GM12875 (cell line): ENCODE data around the gene AQP2.

Experiments
- H3K4me3 ChIP-seq: one replicate; pipeline ENCODE4 v1.5.1; 2011; ENCODE audit warnings: low read depth, low read length, control low read depth
- TF ChIP-seq, protein P1 (sequence below): IDR thresholded peaks from 2 replicates; pipeline ENCODE4 v1.5.1; 2011; ENCODE audit warnings: low read depth, mild to moderate bottlenecking, control low read depth, inconsistent platforms, low read length, moderate library complexity, borderline replicate concordance; ENCODE audit not compliant: insufficient read depth

The AQP2 gene

DNA sequence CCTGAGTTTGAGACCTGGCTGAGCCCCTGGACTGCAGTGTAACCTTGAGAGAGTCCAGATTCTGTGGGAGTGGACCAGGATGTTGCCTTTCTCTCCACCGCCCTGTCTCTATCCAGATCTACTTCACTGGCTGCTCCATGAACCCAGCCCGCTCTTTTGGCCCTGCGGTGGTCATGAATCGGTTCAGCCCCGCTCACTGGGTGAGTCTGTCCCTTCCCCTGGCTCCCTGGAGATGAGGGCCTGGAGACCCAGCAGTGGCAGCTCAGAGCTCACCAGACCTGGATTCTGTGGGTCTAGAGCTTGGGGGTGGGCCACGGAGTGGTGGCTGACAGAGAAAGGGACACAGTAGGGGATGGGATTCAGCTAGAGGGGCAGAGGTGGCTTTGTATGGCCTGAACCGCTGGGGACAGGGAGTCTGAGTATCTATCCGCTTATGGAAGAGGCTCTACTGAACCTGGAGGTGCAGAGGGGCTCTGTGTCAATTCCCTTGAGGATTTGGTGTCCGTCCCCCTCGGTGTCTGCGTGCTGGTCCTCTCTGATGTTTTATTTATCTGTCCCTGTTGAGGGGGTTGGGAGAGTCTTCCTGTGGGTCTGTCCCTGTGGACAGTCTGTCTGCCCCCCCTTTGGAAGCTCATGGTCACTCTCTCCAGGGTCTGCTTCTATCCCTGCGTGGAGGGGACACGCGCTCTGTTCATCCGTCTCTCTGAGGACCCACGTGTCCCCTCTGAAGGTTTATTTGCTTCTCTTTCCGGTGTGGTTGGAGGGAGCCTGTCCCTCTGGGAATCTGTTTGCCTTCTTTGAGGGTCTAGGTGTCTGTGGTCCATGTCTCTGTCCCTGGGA lies 13.7 kb downstream of the AQP2 start:
- H3K4me3 ChIP-seq = no peak overlapping the region
- TF ChIP-seq, protein P1, sequence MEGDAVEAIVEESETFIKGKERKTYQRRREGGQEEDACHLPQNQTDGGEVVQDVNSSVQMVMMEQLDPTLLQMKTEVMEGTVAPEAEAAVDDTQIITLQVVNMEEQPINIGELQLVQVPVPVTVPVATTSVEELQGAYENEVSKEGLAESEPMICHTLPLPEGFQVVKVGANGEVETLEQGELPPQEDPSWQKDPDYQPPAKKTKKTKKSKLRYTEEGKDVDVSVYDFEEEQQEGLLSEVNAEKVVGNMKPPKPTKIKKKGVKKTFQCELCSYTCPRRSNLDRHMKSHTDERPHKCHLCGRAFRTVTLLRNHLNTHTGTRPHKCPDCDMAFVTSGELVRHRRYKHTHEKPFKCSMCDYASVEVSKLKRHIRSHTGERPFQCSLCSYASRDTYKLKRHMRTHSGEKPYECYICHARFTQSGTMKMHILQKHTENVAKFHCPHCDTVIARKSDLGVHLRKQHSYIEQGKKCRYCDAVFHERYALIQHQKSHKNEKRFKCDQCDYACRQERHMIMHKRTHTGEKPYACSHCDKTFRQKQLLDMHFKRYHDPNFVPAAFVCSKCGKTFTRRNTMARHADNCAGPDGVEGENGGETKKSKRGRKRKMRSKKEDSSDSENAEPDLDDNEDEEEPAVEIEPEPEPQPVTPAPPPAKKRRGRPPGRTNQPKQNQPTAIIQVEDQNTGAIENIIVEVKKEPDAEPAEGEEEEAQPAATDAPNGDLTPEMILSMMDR = no peak

DNA sequence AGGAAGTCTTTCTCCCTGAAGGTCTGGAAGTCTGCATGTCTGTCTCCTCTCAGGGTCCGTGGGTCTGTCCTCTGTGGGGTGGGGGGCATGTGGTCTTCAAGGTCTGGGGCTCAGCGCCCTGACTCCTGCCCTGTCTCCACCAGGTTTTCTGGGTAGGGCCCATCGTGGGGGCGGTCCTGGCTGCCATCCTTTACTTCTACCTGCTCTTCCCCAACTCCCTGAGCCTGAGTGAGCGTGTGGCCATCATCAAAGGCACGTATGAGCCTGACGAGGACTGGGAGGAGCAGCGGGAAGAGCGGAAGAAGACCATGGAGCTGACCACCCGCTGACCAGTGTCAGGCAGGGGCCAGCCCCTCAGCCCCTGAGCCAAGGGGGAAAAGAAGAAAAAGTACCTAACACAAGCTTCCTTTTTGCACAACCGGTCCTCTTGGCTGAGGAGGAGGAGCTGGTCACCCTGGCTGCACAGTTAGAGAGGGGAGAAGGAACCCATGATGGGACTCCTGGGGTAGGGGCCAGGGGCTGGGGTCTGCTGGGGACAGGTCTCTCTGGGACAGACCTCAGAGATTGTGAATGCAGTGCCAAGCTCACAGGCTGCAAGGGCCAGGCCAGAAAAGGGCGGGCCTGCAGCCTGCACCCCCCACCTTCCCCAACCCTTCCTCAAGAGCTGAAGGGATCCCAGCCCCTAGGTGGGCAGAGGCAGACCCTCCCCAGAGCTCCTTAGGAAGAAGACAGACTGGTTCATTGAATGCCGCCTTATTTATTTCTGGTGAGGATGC lies 14.5 kb downstream of the AQP2 start:
- TF ChIP-seq, protein P1 = no peak
- H3K4me3 ChIP-seq = no peak overlapping the region

DNA sequence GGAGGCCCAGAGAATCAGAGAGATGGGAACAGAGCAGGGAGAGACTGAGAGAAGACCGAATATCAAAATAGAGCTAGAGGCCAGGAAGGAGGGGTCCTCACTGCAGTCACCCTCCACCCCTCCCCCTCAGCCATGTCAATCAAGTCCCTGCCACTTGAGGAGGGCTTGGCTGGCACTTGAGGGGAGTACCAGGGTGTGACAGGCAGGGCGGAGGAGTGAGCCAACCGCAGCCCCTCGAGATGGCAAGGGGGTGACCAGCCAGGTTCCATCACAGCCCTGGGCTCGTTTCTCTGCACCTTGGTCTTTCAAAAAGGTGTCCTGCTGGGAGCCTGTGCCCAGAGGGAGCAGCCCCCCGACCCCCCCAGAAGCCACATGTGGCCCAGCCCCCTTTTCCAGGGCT lies 15.3 kb downstream of the AQP2 start:
- H3K4me3 ChIP-seq = no peak overlapping the region
- TF ChIP-seq, protein P1 = no peak

DNA sequence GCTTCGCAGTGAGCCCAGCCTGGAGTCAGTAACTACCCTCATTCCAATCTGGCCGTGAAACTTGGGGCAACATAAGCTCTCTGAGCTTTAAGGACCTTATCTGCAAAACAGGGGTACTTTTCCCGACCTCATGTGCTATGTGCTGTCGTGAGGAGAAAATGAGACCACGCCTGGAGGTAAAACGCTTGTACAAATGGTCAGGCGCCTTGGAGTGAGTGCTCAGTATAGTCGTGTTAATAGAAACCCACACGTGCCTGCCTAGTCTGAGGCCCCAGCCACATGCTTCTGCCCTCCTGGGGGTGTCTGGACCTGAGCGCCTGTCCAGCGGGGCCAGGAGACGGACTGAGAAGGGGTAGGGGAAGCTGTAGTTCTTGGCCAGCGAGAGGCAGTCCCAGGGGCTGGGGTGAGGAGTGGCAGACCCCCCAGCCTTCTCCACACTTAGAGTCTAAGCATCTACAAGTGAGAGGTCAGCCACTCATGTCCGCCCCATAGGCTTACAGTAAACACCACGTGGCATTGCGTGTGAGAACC lies 16.0 kb downstream of the AQP2 start:
- no peak overlapping the region for H3K4me3 ChIP-seq
- TF ChIP-seq, protein P1 = no peak

DNA sequence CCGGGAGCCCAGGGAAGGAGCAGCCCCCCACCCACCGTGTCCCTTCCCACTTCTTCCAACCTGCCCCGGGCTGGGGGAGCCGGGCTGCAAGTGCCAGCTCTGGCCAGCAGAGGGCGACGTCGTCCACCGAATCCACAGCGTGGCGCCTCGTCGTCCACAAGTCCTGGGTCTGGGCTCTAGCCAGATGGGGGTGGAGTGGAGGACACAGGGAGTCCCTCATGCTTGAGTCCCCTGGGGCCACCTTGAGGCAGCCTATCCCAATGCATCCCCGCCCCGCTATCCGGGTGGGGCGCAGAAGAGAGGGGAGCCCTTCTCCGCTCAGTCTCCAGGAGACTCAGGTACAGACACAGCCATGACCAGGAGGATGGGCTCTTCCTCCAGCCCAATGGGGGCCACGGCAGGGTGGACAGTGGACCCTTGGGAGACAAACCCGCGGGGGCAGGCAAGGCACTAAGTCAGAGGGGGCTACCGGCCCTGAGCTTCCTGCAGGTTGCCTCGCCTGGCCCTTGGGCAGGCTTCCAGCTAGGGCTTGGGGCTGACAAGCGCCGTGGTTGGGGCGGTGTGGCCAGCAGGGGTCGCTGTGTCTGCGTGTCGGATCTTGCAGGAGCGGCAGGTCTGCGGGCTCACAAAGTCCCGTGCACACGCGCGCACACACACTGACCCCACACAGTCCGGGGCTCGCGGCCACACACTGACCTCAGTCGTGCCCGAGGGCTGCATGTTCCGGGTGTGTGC lies 16.7 kb downstream of the AQP2 start:
- TF ChIP-seq, protein P1 = peak; percentile 97
- peak overlapping the region; percentile 3 for H3K4me3 ChIP-seq

DNA sequence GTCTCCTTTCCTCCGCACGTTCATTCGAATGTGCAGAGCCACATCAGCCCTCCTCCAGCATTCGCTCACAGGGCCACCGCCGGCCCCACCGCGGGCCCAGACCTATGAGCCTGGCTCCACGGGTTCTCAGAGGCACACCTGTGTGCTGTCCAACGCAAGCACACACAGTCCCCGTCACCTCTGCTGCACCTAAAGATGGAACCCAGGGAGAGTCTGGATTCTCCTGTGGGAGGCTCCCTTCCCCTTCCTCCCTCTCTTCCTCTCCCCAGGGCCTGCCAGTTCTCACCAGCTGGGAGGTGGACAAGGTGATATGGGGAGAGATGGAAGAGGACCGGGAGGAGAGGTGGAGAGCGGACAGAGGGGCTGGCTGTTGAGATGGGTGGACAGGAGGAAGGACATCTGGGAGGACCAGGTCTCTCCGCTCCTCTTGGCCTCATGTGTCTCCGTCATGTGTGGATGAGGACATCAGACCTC lies 17.3 kb downstream of the AQP2 start:
- H3K4me3 ChIP-seq = no peak overlapping the region

More for the DNA sequence above, 17.3 kb downstream of the AQP2 start:
- TF ChIP-seq, protein P1 = no peak
